ENCODE measurements around the gene PRM1. TPM values are rescaled to one million over a fixed set of nuclear protein-coding genes. Genes with fewer than 3 reads are reported as not detected.

PRM1 gene
- total RNA-seq, 1 donor = not detected

GRCh38 chr16:11232852-11233726 lies 48.0 kb downstream of the PRM1 start:
- TF ChIP-seq CTCF (IDR thresholded peaks at IDR 0.05; ENCODE audit: insufficient read depth, low read length) = no peak
- no peak overlapping the region for H3K4me3 ChIP-seq (ENCODE audit: low read depth, low read length)
- DNase-seq (ENCODE audit: low read depth) = no peak

- no peak for DNase-seq (ENCODE audit: low read depth)
- no peak for TF ChIP-seq CTCF (IDR thresholded peaks at IDR 0.05; ENCODE audit: insufficient read depth, low read length)
- no peak overlapping the region for H3K4me3 ChIP-seq (ENCODE audit: low read depth, low read length)
Observed at GRCh38 chr16:11232302-11232851, 48.8 kb downstream of the PRM1 start.

- no peak overlapping the region for H3K4me3 ChIP-seq (ENCODE audit: low read depth, low read length)
- DNase-seq (ENCODE audit: low read depth) = no peak
- TF ChIP-seq CTCF (IDR thresholded peaks at IDR 0.05; ENCODE audit: insufficient read depth, low read length) = no peak
Observed at GRCh38 chr16:11231367-11231970, 49.7 kb downstream of the PRM1 start.

Small RNA genes lying within 50 kb of the gene (small RNA-seq; reads per million reads assigned to genes)
- gene MIR548H2 (not detected), gene RF00019 (not detected), gene RF00554 (not detected)

Other genes starting within 250 kb of the PRM1 start
- 3.3 and 5.6 TPM in 2 replicates for gene SOCS1, start 25.1 kb downstream of the PRM1 start, total RNA-seq (ENCODE audit: low replicate concordance)
- not detected in 2 replicates for gene TNP2, start 12.0 kb downstream of the PRM1 start, total RNA-seq (ENCODE audit: low replicate concordance)
- gene PRM3, start 7.7 kb downstream of the PRM1 start, total RNA-seq (ENCODE audit: low replicate concordance) = not detected in 2 replicates
- gene PRM2, start 4.8 kb downstream of the PRM1 start, total RNA-seq (ENCODE audit: low replicate concordance) = not detected in 2 replicates
- 3.0 and 24.4 TPM in 2 replicates for gene RMI2, start 64.1 kb upstream of the PRM1 start, total RNA-seq (ENCODE audit: low replicate concordance)

Data from fibroblast of the aortic adventitia (primary cell).